ENCODE data around the gene LHFPL3.
"Not testable (repeated sequence)": the region's sequence is repeated elsewhere in the genome, so short reads cannot be mapped to it uniquely, and the experiment has no call there.

The LHFPL3 gene

GRCh38 chr7:104595591-104595990, 267.2 kb downstream of the LHFPL3 start:
- not testable (repeated sequence) for DNase-seq (ENCODE audit: low read depth)

- DNase-seq (ENCODE audit: low read depth), result no peak
These were observed 275.6 kb downstream of the LHFPL3 start for GRCh38 chr7:104603957-104604356.

- DNase-seq (ENCODE audit: low read depth), result no peak
These were observed 276.3 kb downstream of the LHFPL3 start for GRCh38 chr7:104604706-104605105.

DNA sequence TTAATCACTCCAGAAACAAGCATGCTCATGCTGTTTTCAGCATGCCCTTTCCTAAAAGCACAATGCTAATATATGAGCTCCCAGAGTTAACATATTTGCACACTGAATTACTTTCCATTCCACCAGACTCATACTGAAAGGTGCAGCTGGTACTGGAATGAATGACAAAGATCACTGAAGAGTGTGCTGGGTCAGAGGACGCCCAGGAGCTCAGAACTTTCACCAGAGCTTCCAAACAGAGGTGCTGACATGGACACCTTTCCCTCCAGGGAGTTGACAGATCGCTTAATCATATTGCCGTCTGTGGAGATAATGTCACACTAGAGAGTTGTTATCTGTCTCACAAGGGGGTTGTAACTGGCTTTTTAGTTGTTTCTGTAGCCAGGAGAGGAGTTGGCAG, 292.9 kb downstream of the LHFPL3 start:
- no peak for DNase-seq (ENCODE audit: low read depth)

- DNase-seq (ENCODE audit: low read depth), result no peak
These were observed 297.6 kb downstream of the LHFPL3 start for GRCh38 chr7:104625956-104626355.

- DNase-seq (ENCODE audit: low read depth), result no peak
These were observed 299.1 kb downstream of the LHFPL3 start for GRCh38 chr7:104627516-104627915.

GRCh38 chr7:104628017-104628416, 299.6 kb downstream of the LHFPL3 start:
- no peak for DNase-seq (ENCODE audit: low read depth)

- DNase-seq (ENCODE audit: low read depth), result no peak
These were observed 301.0 kb downstream of the LHFPL3 start for GRCh38 chr7:104629408-104629807.

- no peak for DNase-seq (ENCODE audit: low read depth)
These were observed 312.1 kb downstream of the LHFPL3 start for GRCh38 chr7:104640506-104640905.

- DNase-seq (ENCODE audit: low read depth), result no peak
These were observed 314.2 kb downstream of the LHFPL3 start for GRCh38 chr7:104642560-104642959.

DNA sequence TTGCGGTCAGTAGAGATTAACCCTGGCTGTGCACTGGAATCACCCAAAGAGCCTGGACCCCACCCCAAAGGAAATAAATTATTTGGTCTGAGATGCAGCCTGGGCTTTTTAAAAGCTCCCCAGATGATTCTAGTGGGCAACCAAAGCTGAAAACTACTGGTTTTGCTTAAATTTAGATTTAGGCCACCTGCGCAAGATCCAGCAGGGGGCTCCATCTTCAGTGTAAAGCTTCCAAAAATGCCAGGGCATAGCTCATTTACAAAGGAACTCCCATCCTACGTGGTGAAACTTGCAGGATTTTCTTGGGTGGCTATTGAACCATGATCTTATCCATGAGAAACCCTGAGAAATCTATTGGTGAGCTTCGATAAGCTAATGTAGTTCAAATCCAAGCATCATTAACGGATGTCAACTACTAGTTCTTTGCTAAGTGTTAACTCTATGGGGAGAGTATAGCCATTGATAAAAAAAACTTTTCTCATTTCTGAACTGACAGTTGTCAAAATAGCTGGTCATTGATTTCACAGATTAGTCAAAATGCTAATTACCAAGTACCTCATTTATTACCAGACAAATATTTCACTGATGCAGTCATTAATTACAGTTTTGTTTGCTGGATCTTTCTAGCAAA, 315.3 kb downstream of the LHFPL3 start:
- no peak for DNase-seq (ENCODE audit: low read depth)

- no peak for DNase-seq (ENCODE audit: low read depth)
These were observed 322.7 kb downstream of the LHFPL3 start for GRCh38 chr7:104650991-104651640.

GRCh38 chr7:104652434-104652833, 324.0 kb downstream of the LHFPL3 start:
- DNase-seq (ENCODE audit: low read depth), result no peak

DNA sequence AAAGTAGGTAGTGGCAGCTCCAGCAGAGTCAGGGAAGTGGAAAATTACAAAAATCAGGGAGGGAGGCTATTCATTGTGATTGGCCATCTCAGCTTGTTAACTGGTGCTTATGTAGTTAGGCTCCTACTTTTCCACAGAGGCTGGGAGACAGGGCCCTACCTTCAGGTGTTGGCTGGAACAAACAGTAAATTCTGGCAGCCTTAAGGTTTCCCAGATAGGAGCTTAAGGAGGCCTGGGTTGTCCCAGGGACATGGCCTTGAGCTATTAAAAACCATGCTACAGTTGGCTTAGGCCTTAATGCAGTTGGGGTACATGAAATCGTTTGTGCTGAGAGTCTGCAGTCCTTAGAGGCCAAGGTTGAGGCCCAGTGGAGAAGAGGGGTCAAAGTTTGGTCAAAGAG, 324.5 kb downstream of the LHFPL3 start:
- DNase-seq (ENCODE audit: low read depth), result no peak

- no peak for DNase-seq (ENCODE audit: low read depth)
These were observed 325.5 kb downstream of the LHFPL3 start for GRCh38 chr7:104653825-104654401.

GRCh38 chr7:104655592-104655991, 327.2 kb downstream of the LHFPL3 start:
- DNase-seq (ENCODE audit: low read depth), result no peak

DNA sequence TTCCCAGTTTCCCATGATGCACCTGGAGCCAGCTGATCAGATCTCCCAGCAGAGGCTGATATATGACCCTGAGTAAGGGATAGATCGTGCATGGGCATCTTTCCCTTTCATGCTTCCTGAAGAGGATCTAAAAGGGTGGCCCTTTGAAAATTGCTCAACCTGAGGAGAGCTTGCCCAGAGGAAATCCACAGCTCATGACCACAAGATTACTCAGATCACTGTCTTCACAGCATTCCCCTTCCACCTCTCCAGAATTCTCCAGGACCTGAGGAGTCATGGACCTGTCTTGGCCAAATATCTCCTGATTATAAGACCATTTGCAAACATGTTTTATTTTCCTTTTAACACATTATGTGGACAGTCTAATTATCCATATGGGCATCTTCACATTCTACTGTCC, 328.1 kb downstream of the LHFPL3 start:
- DNase-seq (ENCODE audit: low read depth), result no peak

GRCh38 chr7:104657134-104657533, 328.7 kb downstream of the LHFPL3 start:
- DNase-seq (ENCODE audit: low read depth), result no peak

DNA sequence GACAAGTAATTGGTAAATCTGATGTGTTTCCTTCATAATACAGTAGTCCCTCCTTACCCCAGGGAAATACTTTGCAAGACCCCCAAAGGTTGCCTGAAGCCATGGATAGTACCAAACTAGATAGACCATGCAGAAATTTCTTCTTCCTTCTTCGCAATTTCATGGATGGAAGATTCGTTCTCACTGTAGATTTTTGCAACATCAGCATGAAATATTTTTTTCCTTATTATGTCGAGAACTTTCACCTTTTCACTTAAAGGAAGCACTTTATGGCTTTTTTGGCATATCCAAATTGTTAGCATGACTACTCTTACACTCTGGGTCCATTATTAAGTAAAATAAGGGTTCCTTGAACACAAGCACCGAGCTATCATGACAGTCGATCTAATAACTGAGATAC, 333.2 kb downstream of the LHFPL3 start:
- no peak for DNase-seq (ENCODE audit: low read depth)

DNA sequence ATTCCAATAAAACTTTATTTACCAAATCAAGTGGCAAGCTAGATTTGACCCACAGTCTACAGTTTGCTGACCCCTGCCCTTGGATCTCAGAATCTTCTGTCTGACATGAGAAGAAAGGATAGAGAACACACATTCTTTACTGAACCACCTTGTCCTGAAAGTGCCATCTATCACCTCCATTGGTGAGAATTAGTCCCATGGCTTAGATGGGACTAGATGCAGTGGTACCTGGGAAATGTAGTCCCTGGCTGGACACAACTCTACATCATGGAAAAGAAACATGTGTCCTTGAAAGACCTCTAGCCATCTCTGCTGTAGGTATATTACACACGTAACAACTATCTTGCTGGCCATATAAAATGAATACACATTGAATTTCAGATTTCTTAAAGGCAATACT, 336.2 kb downstream of the LHFPL3 start:
- DNase-seq (ENCODE audit: low read depth), result no peak

GRCh38 chr7:104677587-104677986, 349.2 kb downstream of the LHFPL3 start:
- no peak for DNase-seq (ENCODE audit: low read depth)

DNA sequence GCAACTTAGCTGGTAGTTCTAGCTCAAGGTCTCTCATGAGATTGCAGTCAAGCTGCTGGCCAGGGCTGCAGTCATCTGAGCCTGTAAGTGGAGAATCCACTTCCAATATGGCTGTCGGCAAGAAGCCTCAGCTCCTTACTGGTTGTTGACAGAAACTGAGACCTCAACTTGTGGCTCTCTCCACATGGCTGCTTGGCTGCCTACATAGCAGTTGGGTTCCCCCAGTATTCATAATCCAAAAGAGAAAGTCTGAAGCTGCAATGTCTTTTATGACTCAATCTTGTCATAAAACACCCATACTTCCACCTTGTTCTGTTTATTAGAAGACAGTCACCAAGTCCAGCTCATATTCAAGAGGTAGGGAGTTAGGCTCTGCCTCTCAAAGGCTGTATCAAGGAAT, 350.7 kb downstream of the LHFPL3 start:
- no peak for DNase-seq (ENCODE audit: low read depth)

DNA sequence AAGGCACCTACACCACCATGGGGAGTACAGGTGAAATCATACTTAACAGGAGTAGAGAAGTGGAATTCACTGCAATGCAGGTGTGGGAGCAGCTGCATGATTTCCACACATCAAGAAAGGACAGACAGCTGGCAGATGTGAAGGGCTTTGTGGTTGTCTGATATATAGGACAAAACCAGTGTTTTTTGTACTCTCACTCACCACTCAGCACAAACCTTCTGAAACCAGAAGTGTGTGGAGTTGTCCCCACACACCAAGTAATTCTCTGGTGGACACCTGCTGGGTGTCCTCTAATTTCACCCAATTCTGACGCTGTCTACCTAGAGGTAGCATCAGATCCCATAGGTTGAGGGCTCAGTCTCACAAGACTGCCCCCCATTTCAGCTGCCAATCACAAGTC, 357.9 kb downstream of the LHFPL3 start:
- DNase-seq (ENCODE audit: low read depth), result no peak

DNA sequence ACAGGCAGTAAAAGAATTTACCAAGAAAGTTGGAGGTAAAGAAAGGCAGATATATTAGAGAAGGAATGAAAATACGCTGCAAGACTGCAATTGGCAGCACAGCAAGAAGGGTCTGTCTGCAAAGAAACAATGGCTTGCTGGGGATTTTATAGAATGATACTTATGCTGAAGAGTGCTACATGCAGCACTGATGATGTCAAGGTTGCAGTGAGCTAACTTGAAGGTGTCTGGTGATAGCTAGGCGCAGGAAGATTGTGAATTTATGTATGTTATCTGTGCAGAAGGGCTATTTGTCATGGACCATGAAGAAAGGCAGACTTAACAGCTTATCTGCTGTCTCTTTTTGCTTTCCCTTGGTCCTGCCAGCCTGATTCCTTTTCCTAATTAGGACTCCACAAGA, 366.3 kb downstream of the LHFPL3 start:
- DNase-seq (ENCODE audit: low read depth), result no peak

Measured in activated T-helper 9 cell treated with anti-CD3 and anti-CD28 coated beads, Interleukin-2, amount 50 U/mL, for 16 hours (primary cell).